ENCODE results near the gene FNDC3A. TPM values are rescaled to one million over a fixed set of nuclear protein-coding genes. Genes with fewer than 3 reads are reported as not detected.

The FNDC3A gene
- polyA plus RNA-seq, 1 of the 3 experiments (the other 2 are of a cell fraction) = 27.7 TPM

- CTCF ChIA-PET = interaction anchor here (1.1 kb wide), 1 partner anchor 27 kb away, joined by 3 read pairs; no protein-coding TSS in a partner anchor
- POLR2A ChIA-PET = no interaction called here
- Histone ChIP-seq H3K79me2 (ENCODE audit: insufficient read depth) (peaks cover 15% of the 10 kb centered on the region; the same call in 1 of the 2 replicates), H3F3A (replicated peaks; ENCODE audit: insufficient read depth) (peaks cover under 1% of the 10 kb centered on the region), H3K4me2 (no peak overlapping the region), H3K9me3 (no peaks in the 10 kb centered on the region), H2AFZ (ENCODE audit: low read depth) (no peak overlapping the region), H3K9me2 (no peaks in the 10 kb centered on the region), H3K4me1 (ENCODE audit: control insufficient read depth in 1 of 2, insufficient read depth in 2 of 2, low read depth in 1 of 2, low read length in 1 of 2) (no peaks in the 10 kb centered on the region), H3K4me3 (ENCODE audit: low read depth in 2 of 2, low read length in 1 of 2) (no peak overlapping the region), H3K27ac (ENCODE audit: low read depth in 2 of 2, low read length in 1 of 2) (no peak overlapping the region), H4K20me1 (ENCODE audit: insufficient read depth) (no peaks in the 10 kb centered on the region), H3K27me3 (ENCODE audit: insufficient read depth) (no peaks in the 10 kb centered on the region), H3K9ac (no peak overlapping the region), H3K36me3 (replicated peaks in 1 of 2; ENCODE audit: control insufficient read depth in 1 of 2, insufficient read depth in 2 of 2, low read length in 1 of 2) (peaks cover 41 to 48% of the 10 kb centered on the region in 2 experiments)
- DNase-seq = no peak
- TF ChIP-seq RXRA (IDR thresholded peaks at IDR 0.05; ENCODE audit: borderline replicate concordance, low read depth) = no peak
- no peak for TF ChIP-seq FOSL2 (IDR thresholded peaks at IDR 0.05; ENCODE audit: borderline replicate concordance, low read depth)
- no peak for TF ChIP-seq RAD21 (IDR thresholded peaks at IDR 0.05; ENCODE audit: low read length)
- TF ChIP-seq RFX5 (IDR thresholded peaks at IDR 0.05; ENCODE audit: low read length) = no peak
- 70% methylated on average over 1 of the region's 1 CpG for WGBS (ENCODE audit: low lambda C conversion rate)
These were observed 278.3 kb downstream of the FNDC3A start for GRCh38 chr13:49254007-49254406.

- no peaks in the 10 kb centered on the region for H3K9me2 ChIP-seq
- no peaks in the 10 kb centered on the region for H3F3A ChIP-seq (replicated peaks; ENCODE audit: insufficient read depth)
- no peak overlapping the region for H3K4me3 ChIP-seq (ENCODE audit: low read depth in 2 of 2, low read length in 1 of 2)
- no peak overlapping the region for H3K4me2 ChIP-seq
- CTCF ChIA-PET = no interaction called here
- no peaks in the 10 kb centered on the region for H3K4me1 ChIP-seq (ENCODE audit: control insufficient read depth in 1 of 2, insufficient read depth in 2 of 2, low read depth in 1 of 2, low read length in 1 of 2)
- H3K27me3 ChIP-seq (ENCODE audit: insufficient read depth) = no peaks in the 10 kb centered on the region
- peaks cover 50 to 58% of the 10 kb centered on the region in 2 experiments for H3K36me3 ChIP-seq (replicated peaks in 1 of 2; ENCODE audit: control insufficient read depth in 1 of 2, insufficient read depth in 2 of 2, low read length in 1 of 2)
- H3K9me3 ChIP-seq = no peaks in the 10 kb centered on the region
- no peak overlapping the region for H3K9ac ChIP-seq
- POLR2A ChIA-PET = no interaction called here
- DNase-seq = no peak
- WGBS (ENCODE audit: low lambda C conversion rate) = 94% methylated on average over 2 of the region's 2 CpGs
- no peak overlapping the region for H2AFZ ChIP-seq (ENCODE audit: low read depth)
- no peak overlapping the region for H3K27ac ChIP-seq (ENCODE audit: low read depth in 2 of 2, low read length in 1 of 2)
- H4K20me1 ChIP-seq (ENCODE audit: insufficient read depth) = no peaks in the 10 kb centered on the region
- H3K79me2 ChIP-seq (ENCODE audit: insufficient read depth) = peaks cover 3% of the 10 kb centered on the region; the same call in 1 of the 2 replicates
- TF ChIP-seq NRF1 (IDR thresholded peaks at IDR 0.05; ENCODE audit: low read depth, low read length) (no peak), YY1 (IDR thresholded peaks at IDR 0.05; ENCODE audit: low read depth) (no peak), RXRA (IDR thresholded peaks at IDR 0.05; ENCODE audit: borderline replicate concordance, low read depth) (no peak), MXI1 (IDR thresholded peaks at IDR 0.05; ENCODE audit: low read depth, low read length) (no peak), EP300 (IDR thresholded peaks at IDR 0.05; ENCODE audit: borderline replicate concordance in 1 of 2, low read depth in 1 of 2, low read length in 1 of 2) (no peak), JUND (IDR thresholded peaks at IDR 0.05) (no peak), TEAD4 (IDR thresholded peaks at IDR 0.05; ENCODE audit: borderline replicate concordance, insufficient read depth) (no peak)
These were observed 281.1 kb downstream of the FNDC3A start for GRCh38 chr13:49256841-49257240.

- ChIA-PET POLR2A (no interaction called here), CTCF (interaction anchor here (0.7 to 2.8 kb wide), 3 partner anchors 10 to 23 kb away, joined by 3 to 10 read pairs (median 3); no protein-coding TSS in a partner anchor)
- H2AFZ ChIP-seq (ENCODE audit: low read depth) = no peak overlapping the region
- H3K4me2 ChIP-seq = no peak overlapping the region
- H3F3A ChIP-seq (replicated peaks; ENCODE audit: insufficient read depth) = no peaks in the 10 kb centered on the region
- peaks cover 43 to 62% of the 10 kb centered on the region in 2 experiments for H3K36me3 ChIP-seq (replicated peaks in 1 of 2; ENCODE audit: control insufficient read depth in 1 of 2, insufficient read depth in 2 of 2, low read length in 1 of 2)
- DNase-seq = no peak
- H3K9ac ChIP-seq = no peak overlapping the region
- no peaks in the 10 kb centered on the region for H3K9me3 ChIP-seq
- H3K79me2 ChIP-seq (ENCODE audit: insufficient read depth) = peaks cover 2% of the 10 kb centered on the region; the same call in 1 of the 2 replicates
- 100% methylated on average over 3 of the region's 3 CpGs for WGBS (ENCODE audit: low lambda C conversion rate)
- H3K4me1 ChIP-seq (ENCODE audit: control insufficient read depth in 1 of 2, insufficient read depth in 2 of 2, low read depth in 1 of 2, low read length in 1 of 2) = no peaks in the 10 kb centered on the region
- H3K9me2 ChIP-seq = no peaks in the 10 kb centered on the region
- no peak overlapping the region for H3K4me3 ChIP-seq (ENCODE audit: low read depth in 2 of 2, low read length in 1 of 2)
- H3K27ac ChIP-seq (ENCODE audit: low read depth in 2 of 2, low read length in 1 of 2) = no peak overlapping the region
- H4K20me1 ChIP-seq (ENCODE audit: insufficient read depth) = no peaks in the 10 kb centered on the region
- no peaks in the 10 kb centered on the region for H3K27me3 ChIP-seq (ENCODE audit: insufficient read depth)
- no peak for TF ChIP-seq RAD21 (IDR thresholded peaks at IDR 0.05; ENCODE audit: low read length)
- TF ChIP-seq MEF2A (IDR thresholded peaks at IDR 0.05; ENCODE audit: borderline replicate concordance, low read depth) = no peak
- TF ChIP-seq CTCF (IDR thresholded peaks at IDR 0.05) = no peak
- TF ChIP-seq USF1 (IDR thresholded peaks at IDR 0.05; ENCODE audit: borderline replicate concordance, low read depth) = no peak
- no peak for TF ChIP-seq MXI1 (IDR thresholded peaks at IDR 0.05; ENCODE audit: low read depth, low read length)
- no peak for TF ChIP-seq SMC3 (IDR thresholded peaks at IDR 0.05; ENCODE audit: low read depth, low read length)
- no peak for TF ChIP-seq REST (IDR thresholded peaks at IDR 0.05; ENCODE audit: low read depth, low read length)
These were observed 282.5 kb downstream of the FNDC3A start for GRCh38 chr13:49258089-49258796.

All from SK-N-SH (cell line).